ENCODE results near the gene RAX. TPM values are rescaled to one million over a fixed set of nuclear protein-coding genes. Genes with fewer than 3 reads are reported as not detected.

Gene RAX
- total RNA-seq, 4 donors from 2014 or later = not detected

GRCh38 chr18:59306640-59307039 lies 33.4 kb upstream of the RAX start:
- Histone ChIP-seq H3K4me1 (peaks cover 0 to 12% (median 0%) of the 10 kb centered on the region in 4 donors), H3K27ac (no peak overlapping the region), H3K27me3 (peaks cover 0 to 4% of the 10 kb centered on the region in 2 donors), H3K9me3 (no peaks in the 10 kb centered on the region), H3K4me3 (no peak overlapping the region), H3K36me3 (no peaks in the 10 kb centered on the region)
- TF ChIP-seq, protein P1, sequence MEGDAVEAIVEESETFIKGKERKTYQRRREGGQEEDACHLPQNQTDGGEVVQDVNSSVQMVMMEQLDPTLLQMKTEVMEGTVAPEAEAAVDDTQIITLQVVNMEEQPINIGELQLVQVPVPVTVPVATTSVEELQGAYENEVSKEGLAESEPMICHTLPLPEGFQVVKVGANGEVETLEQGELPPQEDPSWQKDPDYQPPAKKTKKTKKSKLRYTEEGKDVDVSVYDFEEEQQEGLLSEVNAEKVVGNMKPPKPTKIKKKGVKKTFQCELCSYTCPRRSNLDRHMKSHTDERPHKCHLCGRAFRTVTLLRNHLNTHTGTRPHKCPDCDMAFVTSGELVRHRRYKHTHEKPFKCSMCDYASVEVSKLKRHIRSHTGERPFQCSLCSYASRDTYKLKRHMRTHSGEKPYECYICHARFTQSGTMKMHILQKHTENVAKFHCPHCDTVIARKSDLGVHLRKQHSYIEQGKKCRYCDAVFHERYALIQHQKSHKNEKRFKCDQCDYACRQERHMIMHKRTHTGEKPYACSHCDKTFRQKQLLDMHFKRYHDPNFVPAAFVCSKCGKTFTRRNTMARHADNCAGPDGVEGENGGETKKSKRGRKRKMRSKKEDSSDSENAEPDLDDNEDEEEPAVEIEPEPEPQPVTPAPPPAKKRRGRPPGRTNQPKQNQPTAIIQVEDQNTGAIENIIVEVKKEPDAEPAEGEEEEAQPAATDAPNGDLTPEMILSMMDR (IDR thresholded peaks at IDR 0.05) = no peak
- no peak for TF ChIP-seq POLR2A (IDR thresholded peaks at IDR 0.05)
- DNase-seq = no peak

DNA sequence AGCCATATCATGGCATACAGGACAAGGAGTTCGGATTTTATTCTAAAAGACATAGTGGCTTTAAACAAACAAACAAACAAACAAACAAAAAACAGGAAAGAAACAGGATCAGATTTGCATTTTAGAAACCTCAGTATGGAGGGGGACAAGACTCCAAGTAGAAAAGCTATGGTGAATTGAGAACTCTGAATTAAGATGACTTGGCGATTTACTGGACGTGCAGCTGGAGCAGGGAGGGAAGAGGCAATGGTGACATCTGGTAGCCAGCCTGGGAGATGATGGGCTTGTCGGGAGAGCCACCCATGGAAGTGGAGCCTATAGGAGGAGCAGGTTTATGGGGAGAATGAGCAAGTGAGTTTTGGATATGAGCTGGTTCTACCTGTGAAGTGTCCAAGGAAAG lies 32.0 kb upstream of the RAX start:
- no peak overlapping the region for H3K27ac ChIP-seq
- no peaks in the 10 kb centered on the region for H3K9me3 ChIP-seq
- peaks cover 0 to 4% of the 10 kb centered on the region in 2 donors for H3K27me3 ChIP-seq
- H3K36me3 ChIP-seq = no peaks in the 10 kb centered on the region
- no peak overlapping the region for H3K4me3 ChIP-seq
- H3K4me1 ChIP-seq = peaks cover 0 to 12% (median 0%) of the 10 kb centered on the region in 4 donors
- DNase-seq = no peak
- TF ChIP-seq, protein P1 (IDR thresholded peaks at IDR 0.05) = no peak
- TF ChIP-seq POLR2A (IDR thresholded peaks at IDR 0.05) = no peak

DNA sequence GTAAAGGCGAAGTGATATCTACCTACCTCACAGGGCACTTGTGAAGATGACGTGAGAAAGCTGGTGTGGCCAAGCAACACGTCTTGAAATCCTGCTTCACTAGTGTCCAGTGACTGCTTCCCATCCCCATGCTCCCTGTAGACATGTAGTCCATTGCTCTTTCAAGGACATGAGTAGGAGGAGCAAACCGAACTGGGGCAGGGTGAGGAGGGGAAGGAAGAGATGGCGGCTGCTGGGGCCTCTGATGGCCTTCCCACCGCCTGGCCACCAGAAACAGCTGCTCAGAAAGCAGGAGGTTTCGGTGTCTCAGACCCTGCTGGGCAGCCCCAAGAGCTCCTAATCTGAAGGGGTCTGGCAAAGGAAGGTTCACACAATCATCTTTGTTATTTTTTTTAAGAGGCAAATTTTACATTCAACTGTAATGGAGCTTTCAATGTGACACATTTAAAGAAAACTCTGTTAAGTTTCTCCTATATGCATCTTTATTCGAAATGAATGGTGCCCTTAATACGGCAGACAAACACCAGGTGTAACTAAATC lies 30.5 kb upstream of the RAX start:
- no peak for TF ChIP-seq POLR2A (IDR thresholded peaks at IDR 0.05)
- TF ChIP-seq, protein P1 (IDR thresholded peaks at IDR 0.05) = no peak
- no peaks in the 10 kb centered on the region for H3K9me3 ChIP-seq
- no peak overlapping the region for H3K27ac ChIP-seq
- peaks cover 0 to 7% (median 0%) of the 10 kb centered on the region in 4 donors for H3K4me1 ChIP-seq
- H3K27me3 ChIP-seq = peaks cover 0 to 2% of the 10 kb centered on the region in 2 donors
- no peak for DNase-seq
- no peak overlapping the region for H3K4me3 ChIP-seq
- no peaks in the 10 kb centered on the region for H3K36me3 ChIP-seq

- no peak for TF ChIP-seq POLR2A (IDR thresholded peaks at IDR 0.05)
- TF ChIP-seq, protein P1 (IDR thresholded peaks at IDR 0.05) = no peak
- Histone ChIP-seq H3K27ac (no peak overlapping the region), H3K4me3 (no peak overlapping the region), H3K9me3 (no peaks in the 10 kb centered on the region), H3K27me3 (no peaks in the 10 kb centered on the region), H3K4me1 (no peaks in the 10 kb centered on the region), H3K36me3 (no peaks in the 10 kb centered on the region)
- no peak for DNase-seq
These were observed 29.8 kb upstream of the RAX start for GRCh38 chr18:59303006-59303405.

- TF ChIP-seq, protein P1 (IDR thresholded peaks at IDR 0.05) = no peak
- no peak for TF ChIP-seq POLR2A (IDR thresholded peaks at IDR 0.05)
- Histone ChIP-seq H3K27ac (no peak overlapping the region), H3K27me3 (no peaks in the 10 kb centered on the region), H3K9me3 (no peaks in the 10 kb centered on the region), H3K36me3 (no peaks in the 10 kb centered on the region), H3K4me3 (no peak overlapping the region), H3K4me1 (no peaks in the 10 kb centered on the region)
- DNase-seq = no peak
These were observed 28.7 kb upstream of the RAX start for GRCh38 chr18:59301929-59302328.

All from Peyer's patch (tissue), 4 donors.